HCT116 (cell line): ENCODE measurements around the gene ZNF683. TPM values are rescaled to one million over a fixed set of nuclear protein-coding genes. Genes with fewer than 3 reads are reported as not detected.

Experiments used
- ATAC-seq: fragments of 200-7000 bp; cut with Tn5 transposase; 2 replicates; pipeline ENCODE4 v1.9.1; 2020; ENCODE audit warnings: mild to moderate bottlenecking, moderate library complexity
- BruUV-seq: library from RNA; stranded (reverse); fragments of 400-500 nt; replicated peaks from 2 replicates; lab custom pipeline; 2021; lab: Mats Ljungman, UMichigan
- CTCF ChIA-PET: fragments of 300-600 bp; sonication (Branson Sonifier 250); formaldehyde crosslinking; loops from one replicate; lab custom pipeline; 2021; ENCODE audit warnings: antibody characterized with exemption; lab: Charles Lee
- POLR2A ChIA-PET: fragments of 300-600, 350-600 bp; sonication (Branson Sonifier 250); formaldehyde crosslinking; loops from one replicate; lab custom pipeline; 2021; ENCODE audit warnings: antibody characterized with exemption; lab: Charles Lee
- RAD21 ChIA-PET, 2 experiments: fragments of 300-600 bp; sonication (Branson Sonifier 250); formaldehyde crosslinking; loops; one replicate each; lab custom pipeline; 2023; ENCODE audit warnings: low total read pairs in 2 of 2; ENCODE audit not compliant: uncharacterized antibody in 2 of 2, unreplicated experiment in 2 of 2, low non-redundant PET in 1 of 2; lab: Charles Lee
- DNase-seq: peaks from one replicate; pipeline ENCODE4 v3.0.0-alpha.2; 2010; ENCODE audit warnings: low read depth, low spot score
- H2AFZ ChIP-seq: fragments of 200-600 bp; shearing (Covaris generic), sonication (generic); 2 replicates; pipeline ENCODE4 v1.6.1; 2017; ENCODE audit warnings: low read depth, mixed run types, mixed read lengths, antibody characterized with exemption, low read length; ENCODE audit not compliant: poor library complexity, severe bottlenecking
- H3K27ac ChIP-seq: 2 replicates; pipeline ENCODE4 v1.5.1; 2012; ENCODE audit warnings: low read depth, low read length
- H3K27me3 ChIP-seq: fragments of 200-600 bp; sonication (generic); 2 replicates; pipeline ENCODE4 v1.6.1; 2016; ENCODE audit warnings: mixed run types, low read length, mixed read lengths; ENCODE audit not compliant: insufficient read depth
- H3K36me3 ChIP-seq, 2 experiments: fragments of 200-500 bp in 1 of 2; fragments of 200-600 bp in 1 of 2; sonication (Bioruptor generic) in 1 of 2; sonication (generic) in 1 of 2; 2 replicates each; pipeline versions ENCODE4 v1.5.1 to v1.6.1; 2014 to 2016; ENCODE audit warnings: low read length in 2 of 2, inconsistent platforms in 1 of 2, mixed read lengths in 1 of 2, mixed run types in 1 of 2; ENCODE audit not compliant: insufficient read depth in 2 of 2, control insufficient read depth in 1 of 2
- H3K4me1 ChIP-seq, 2 experiments: fragments of 200-600 bp in 1 of 2; sonication (generic) in 1 of 2; 2 replicates each; pipeline versions ENCODE4 v1.5.1 to v1.6.1; 2012 to 2017; ENCODE audit warnings: low read length in 2 of 2, inconsistent platforms in 1 of 2, mild to moderate bottlenecking in 1 of 2, mixed read lengths in 1 of 2, mixed run types in 1 of 2, moderate library complexity in 1 of 2; ENCODE audit not compliant: insufficient read depth in 2 of 2, control insufficient read depth in 1 of 2
- H3K4me2 ChIP-seq: fragments of 200-600 bp; sonication (generic); 2 replicates; pipeline ENCODE4 v1.6.1; 2017; ENCODE audit warnings: mixed run types, low read length, mixed read lengths
- H3K4me3 ChIP-seq, 2 experiments: fragments of 200-600 bp in 1 of 2; sonication (generic) in 1 of 2; replicated peaks in 1 of 2; 2 replicates each; pipeline ENCODE4 v1.5.1; 2011 to 2016; ENCODE audit warnings: low read length in 2 of 2, control low read depth in 1 of 2, low read depth in 1 of 2, mild to moderate bottlenecking in 1 of 2, mixed read lengths in 1 of 2, mixed run types in 1 of 2
- H3K79me2 ChIP-seq: fragments of 200-600 bp; sonication (generic); 2 replicates; pipeline ENCODE4 v1.6.1; 2017; ENCODE audit warnings: mild to moderate bottlenecking, mixed run types, low read length, moderate library complexity, mixed read lengths; ENCODE audit not compliant: insufficient read depth
- H3K9ac ChIP-seq: fragments of 200-600 bp; sonication (generic); 2 replicates; pipeline ENCODE4 v1.6.1; 2016; ENCODE audit warnings: low read length, mixed read lengths
- H3K9me2 ChIP-seq: fragments of 200-600 bp; sonication (generic), shearing (Covaris generic); 2 replicates; pipeline ENCODE4 v1.6.1; 2017; ENCODE audit warnings: mixed run types, mild to moderate bottlenecking, moderate library complexity; ENCODE audit not compliant: insufficient read depth
- H3K9me3 ChIP-seq, 2 experiments: fragments of 200-500 bp in 1 of 2; fragments of 200-600 bp in 1 of 2; sonication (Bioruptor generic) in 1 of 2; sonication (generic) in 1 of 2; 2 replicates each; pipeline ENCODE4 v1.6.1; 2014 to 2017; ENCODE audit warnings: low read length in 2 of 2, mixed read lengths in 2 of 2, inconsistent platforms in 1 of 2, low read depth in 1 of 2, mild to moderate bottlenecking in 1 of 2, mixed run types in 1 of 2, moderate library complexity in 1 of 2; ENCODE audit not compliant: control insufficient read depth in 1 of 2, insufficient read depth in 1 of 2
- H4K20me1 ChIP-seq: fragments of 200-600 bp; sonication (generic), shearing (Covaris generic); 2 replicates; pipeline ENCODE4 v1.6.1; 2017; ENCODE audit warnings: mixed run types, mild to moderate bottlenecking, moderate library complexity; ENCODE audit not compliant: insufficient read depth
- EZH2phosphoT487 ChIP-seq: fragments of 200-600 bp; IDR thresholded peaks from 2 replicates; pipeline ENCODE4 v1.6.1; 2018; ENCODE audit warnings: antibody characterized with exemption, borderline replicate concordance
- SRF ChIP-seq: IDR thresholded peaks from 2 replicates; pipeline ENCODE4 v1.6.1; 2012; ENCODE audit warnings: low read depth
- intact Hi-C: fragments of 100-400 bp; cut with micrococcal nuclease; formaldehyde crosslinking; loops from 2 replicates; pipeline ENCODE4 v1.10.0; 2022
- total RNA-seq: library from RNA; stranded (reverse); gene quantifications from one replicate; pipeline ENCODE4 v1.2.1, GENCODE V29; 2021; ENCODE audit not compliant: unreplicated experiment
- TF ChIP-seq, protein P1 (sequence below): IDR thresholded peaks from 2 replicates; pipeline ENCODE4 v1.6.1; 2012; ENCODE audit warnings: low read depth
- TF ChIP-seq, protein P2 (sequence below): IDR thresholded peaks from 2 replicates; pipeline ENCODE4 v1.6.1; 2011; ENCODE audit warnings: mild to moderate bottlenecking, low read length, moderate library complexity; ENCODE audit not compliant: insufficient replicate concordance; ENCODE audit errors: extremely low read depth
- TF ChIP-seq, protein P3 (sequence below), 3 experiments: fragments of 200-600 bp in 1 of 3; sonication (generic) in 1 of 3; IDR thresholded peaks in 2 of 3; conservative IDR thresholded peaks in 1 of 3; 2 replicates each; pipeline ENCODE4 v1.5.1; 2012 to 2017; ENCODE audit warnings: low read depth in 2 of 3, low read length in 2 of 3, antibody characterized with exemption in 1 of 3, borderline replicate concordance in 1 of 3, control low read depth in 1 of 3, mild to moderate bottlenecking in 1 of 3, mixed read lengths in 1 of 3, mixed run types in 1 of 3, moderate library complexity in 1 of 3; ENCODE audit not compliant: insufficient read depth in 1 of 3

ZNF683 gene
- total RNA-seq, 1 experiment from 2014 or later = not detected

DNA sequence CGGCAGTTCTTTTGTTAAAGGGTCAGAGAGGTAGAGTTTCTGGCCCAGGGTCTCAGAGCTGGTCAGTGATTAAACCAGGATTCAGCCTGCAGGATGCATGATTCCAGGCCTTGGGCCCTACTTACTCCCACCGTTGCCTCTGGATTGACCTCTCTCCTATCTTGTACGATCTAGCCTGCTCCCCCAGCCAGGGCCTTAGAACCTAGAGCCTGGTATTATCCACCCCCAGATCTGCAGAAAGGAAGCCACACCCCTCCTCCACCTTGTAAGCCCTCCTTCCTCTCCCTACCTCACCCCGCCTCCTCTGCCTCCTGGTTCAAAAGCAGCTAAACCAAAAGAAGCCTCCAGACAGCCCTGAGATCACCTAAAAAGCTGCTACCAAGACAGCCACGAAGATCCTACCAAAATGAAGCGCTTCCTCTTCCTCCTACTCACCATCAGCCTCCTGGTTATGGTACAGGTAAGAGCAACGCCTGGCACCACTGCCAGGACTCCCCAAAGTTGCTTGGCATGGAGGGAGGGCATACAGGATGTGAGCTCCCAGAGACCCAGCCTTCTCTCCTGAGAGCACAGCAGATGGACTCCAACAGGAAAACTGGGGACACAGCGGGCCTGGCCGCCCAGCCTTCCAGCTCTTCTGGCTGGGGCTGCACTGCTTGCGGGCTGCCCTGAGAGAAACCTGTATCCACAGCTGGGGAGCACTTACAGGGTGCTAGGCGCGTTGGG lies 54.8 kb downstream of the ZNF683 start, which contains the start of gene CD52:
TSS of gene CD52 (plus strand) at position 347 of the 726 bp plus-strand sequence. CDS start at position 407, 60 bp downstream.
- TF ChIP-seq, protein P1, sequence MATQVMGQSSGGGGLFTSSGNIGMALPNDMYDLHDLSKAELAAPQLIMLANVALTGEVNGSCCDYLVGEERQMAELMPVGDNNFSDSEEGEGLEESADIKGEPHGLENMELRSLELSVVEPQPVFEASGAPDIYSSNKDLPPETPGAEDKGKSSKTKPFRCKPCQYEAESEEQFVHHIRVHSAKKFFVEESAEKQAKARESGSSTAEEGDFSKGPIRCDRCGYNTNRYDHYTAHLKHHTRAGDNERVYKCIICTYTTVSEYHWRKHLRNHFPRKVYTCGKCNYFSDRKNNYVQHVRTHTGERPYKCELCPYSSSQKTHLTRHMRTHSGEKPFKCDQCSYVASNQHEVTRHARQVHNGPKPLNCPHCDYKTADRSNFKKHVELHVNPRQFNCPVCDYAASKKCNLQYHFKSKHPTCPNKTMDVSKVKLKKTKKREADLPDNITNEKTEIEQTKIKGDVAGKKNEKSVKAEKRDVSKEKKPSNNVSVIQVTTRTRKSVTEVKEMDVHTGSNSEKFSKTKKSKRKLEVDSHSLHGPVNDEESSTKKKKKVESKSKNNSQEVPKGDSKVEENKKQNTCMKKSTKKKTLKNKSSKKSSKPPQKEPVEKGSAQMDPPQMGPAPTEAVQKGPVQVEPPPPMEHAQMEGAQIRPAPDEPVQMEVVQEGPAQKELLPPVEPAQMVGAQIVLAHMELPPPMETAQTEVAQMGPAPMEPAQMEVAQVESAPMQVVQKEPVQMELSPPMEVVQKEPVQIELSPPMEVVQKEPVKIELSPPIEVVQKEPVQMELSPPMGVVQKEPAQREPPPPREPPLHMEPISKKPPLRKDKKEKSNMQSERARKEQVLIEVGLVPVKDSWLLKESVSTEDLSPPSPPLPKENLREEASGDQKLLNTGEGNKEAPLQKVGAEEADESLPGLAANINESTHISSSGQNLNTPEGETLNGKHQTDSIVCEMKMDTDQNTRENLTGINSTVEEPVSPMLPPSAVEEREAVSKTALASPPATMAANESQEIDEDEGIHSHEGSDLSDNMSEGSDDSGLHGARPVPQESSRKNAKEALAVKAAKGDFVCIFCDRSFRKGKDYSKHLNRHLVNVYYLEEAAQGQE = no peak
- TF ChIP-seq, protein P2, sequence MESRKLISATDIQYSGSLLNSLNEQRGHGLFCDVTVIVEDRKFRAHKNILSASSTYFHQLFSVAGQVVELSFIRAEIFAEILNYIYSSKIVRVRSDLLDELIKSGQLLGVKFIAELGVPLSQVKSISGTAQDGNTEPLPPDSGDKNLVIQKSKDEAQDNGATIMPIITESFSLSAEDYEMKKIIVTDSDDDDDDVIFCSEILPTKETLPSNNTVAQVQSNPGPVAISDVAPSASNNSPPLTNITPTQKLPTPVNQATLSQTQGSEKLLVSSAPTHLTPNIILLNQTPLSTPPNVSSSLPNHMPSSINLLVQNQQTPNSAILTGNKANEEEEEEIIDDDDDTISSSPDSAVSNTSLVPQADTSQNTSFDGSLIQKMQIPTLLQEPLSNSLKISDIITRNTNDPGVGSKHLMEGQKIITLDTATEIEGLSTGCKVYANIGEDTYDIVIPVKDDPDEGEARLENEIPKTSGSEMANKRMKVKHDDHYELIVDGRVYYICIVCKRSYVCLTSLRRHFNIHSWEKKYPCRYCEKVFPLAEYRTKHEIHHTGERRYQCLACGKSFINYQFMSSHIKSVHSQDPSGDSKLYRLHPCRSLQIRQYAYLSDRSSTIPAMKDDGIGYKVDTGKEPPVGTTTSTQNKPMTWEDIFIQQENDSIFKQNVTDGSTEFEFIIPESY = no peak
- TF ChIP-seq EZH2phosphoT487 (no peak), SRF (no peak)
- TF ChIP-seq, protein P3, sequence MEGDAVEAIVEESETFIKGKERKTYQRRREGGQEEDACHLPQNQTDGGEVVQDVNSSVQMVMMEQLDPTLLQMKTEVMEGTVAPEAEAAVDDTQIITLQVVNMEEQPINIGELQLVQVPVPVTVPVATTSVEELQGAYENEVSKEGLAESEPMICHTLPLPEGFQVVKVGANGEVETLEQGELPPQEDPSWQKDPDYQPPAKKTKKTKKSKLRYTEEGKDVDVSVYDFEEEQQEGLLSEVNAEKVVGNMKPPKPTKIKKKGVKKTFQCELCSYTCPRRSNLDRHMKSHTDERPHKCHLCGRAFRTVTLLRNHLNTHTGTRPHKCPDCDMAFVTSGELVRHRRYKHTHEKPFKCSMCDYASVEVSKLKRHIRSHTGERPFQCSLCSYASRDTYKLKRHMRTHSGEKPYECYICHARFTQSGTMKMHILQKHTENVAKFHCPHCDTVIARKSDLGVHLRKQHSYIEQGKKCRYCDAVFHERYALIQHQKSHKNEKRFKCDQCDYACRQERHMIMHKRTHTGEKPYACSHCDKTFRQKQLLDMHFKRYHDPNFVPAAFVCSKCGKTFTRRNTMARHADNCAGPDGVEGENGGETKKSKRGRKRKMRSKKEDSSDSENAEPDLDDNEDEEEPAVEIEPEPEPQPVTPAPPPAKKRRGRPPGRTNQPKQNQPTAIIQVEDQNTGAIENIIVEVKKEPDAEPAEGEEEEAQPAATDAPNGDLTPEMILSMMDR (IDR thresholded peaks at IDR 0.05 in 2 of 3, conservative IDR thresholded peaks at IDR 0.05 in 1 of 3; ENCODE audit: borderline replicate concordance in 1 of 3, insufficient read depth in 1 of 3, low read depth in 2 of 3, low read length in 2 of 3) = no peak
- ChIA-PET RAD21 (no interaction called here), POLR2A (no interaction called here), CTCF (interaction anchor here (2.0 kb wide), 1 partner anchor 32 kb away, joined by 6 read pairs; no protein-coding TSS in a partner anchor)
- Histone ChIP-seq H4K20me1 (no peaks in the 10 kb centered on the region), H3K4me2 (no peak within 1 kb of the TSS), H3K27me3 (no peaks in the 10 kb centered on the region; the same call in 1 of the 2 replicates), H3K27ac (no peak within 1 kb of the TSS), H3K9me3 (no peaks in the 10 kb centered on the region), H3K9me2 (no peaks in the 10 kb centered on the region), H3K4me3 (no peak within 1 kb of the TSS), H3K79me2 (no peaks in the 10 kb centered on the region), H3K4me1 (peaks cover 5 to 16% of the 10 kb centered on the region in 2 experiments; a peak in 3 of 4 replicates), H2AFZ (no peak within 1 kb of the TSS), H3K36me3 (0 out of 4 replicates have a peak, but pooled peaks cover 0 to 4% of the 10 kb centered on the region in 2 experiments), H3K9ac (no peak within 1 kb of the TSS)
- peak; percentile 32 for ATAC-seq
- no peak for DNase-seq
- intact Hi-C loops = no loop called here
- BruUV-seq = no TSS peak
